Measurements from ENCODE around the gene PDP2. TPM values are rescaled to one million over a fixed set of nuclear protein-coding genes. Genes with fewer than 3 reads are reported as not detected.
A peak's percentile ranks its signal among the peaks of the same experiment; 100 is the strongest.

Gene PDP2, protein sequence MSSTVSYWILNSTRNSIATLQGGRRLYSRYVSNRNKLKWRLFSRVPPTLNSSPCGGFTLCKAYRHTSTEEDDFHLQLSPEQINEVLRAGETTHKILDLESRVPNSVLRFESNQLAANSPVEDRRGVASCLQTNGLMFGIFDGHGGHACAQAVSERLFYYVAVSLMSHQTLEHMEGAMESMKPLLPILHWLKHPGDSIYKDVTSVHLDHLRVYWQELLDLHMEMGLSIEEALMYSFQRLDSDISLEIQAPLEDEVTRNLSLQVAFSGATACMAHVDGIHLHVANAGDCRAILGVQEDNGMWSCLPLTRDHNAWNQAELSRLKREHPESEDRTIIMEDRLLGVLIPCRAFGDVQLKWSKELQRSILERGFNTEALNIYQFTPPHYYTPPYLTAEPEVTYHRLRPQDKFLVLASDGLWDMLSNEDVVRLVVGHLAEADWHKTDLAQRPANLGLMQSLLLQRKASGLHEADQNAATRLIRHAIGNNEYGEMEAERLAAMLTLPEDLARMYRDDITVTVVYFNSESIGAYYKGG
- polyA plus RNA-seq (2011; rRNA removed) (11.8 and 12.1 TPM in 2 replicates), polyA minus RNA-seq (2011; rRNA and poly(A)+ RNA removed) (31.8 and 35.4 TPM in 2 replicates)

DNA sequence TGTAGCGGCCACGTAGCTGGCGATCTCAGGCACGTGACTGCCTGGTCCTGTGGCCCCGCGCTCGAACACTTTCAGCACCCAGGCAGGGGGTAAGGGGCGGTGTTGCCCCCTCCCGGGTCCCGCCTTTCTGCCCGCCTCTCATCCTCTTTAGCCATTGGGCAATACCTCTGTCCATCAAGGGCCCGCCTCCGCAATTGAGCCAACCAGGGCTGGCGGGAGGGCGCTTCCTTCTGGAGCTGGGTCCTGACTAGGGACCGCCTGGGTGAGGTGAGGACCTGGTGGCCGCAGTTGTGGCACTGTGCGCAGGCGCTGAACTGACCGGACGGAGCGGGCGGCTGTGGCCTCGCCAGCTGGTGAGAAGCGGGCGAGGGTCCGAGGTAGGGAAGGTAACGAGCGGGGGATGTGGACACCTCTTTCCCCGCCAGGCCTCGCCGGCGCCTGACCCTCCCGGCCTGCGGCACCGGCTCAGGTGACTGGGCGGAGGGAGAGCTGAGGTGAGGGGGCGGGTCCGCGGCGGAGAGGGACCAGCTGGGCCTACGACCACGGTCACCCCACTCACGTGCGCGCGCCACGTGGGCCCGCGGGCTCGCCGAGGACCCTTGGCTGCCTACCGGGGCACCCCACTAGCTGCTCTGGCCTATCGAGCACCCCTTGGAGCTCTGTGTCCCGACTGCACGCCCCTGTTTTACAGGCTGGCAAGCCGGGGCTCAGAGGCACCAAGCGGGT, at the start of gene PDP2:
PDP2 (plus strand) TSS at position 228 of the 726 bp plus-strand sequence. CDS start 3,770 bp downstream, outside the sequence.
- no peak within 1 kb of the TSS for H3K27ac ChIP-seq (ENCODE audit: low read depth, low read length)

DNA sequence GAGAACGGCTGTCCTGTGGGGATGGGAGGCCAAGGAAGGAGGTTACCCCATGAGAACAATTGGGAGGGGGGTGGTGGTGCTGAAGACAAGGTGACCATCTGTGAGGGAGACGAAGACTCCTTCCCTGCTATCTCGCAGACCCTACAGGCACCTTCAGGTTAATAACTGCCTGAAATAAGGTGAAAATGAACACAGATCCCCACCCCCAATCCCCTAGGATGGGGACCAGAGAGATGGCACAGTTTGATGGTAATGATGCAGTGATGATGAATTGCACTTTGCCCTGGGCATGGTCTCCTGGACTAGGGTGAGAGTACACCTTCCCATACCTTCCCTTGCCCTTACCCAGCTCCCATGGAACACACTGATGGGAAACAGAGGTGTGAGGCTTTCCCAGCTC, 48.1 kb upstream of the PDP2 start:
- POLR2A ChIA-PET, result interaction anchor here (0.7 kb wide), 1 partner anchor 10 kb away, joined by 5 read pairs; no protein-coding TSS in a partner anchor
- peaks cover 3% of the 10 kb centered on the region for H3K27me3 ChIP-seq (ENCODE audit: control insufficient read depth, insufficient read depth, low read length)
- H3K9me3 ChIP-seq (ENCODE audit: control insufficient read depth, insufficient read depth, low read length), result no peaks in the 10 kb centered on the region
- CTCF ChIA-PET, result interaction anchor here (1.8 to 7.2 kb wide), 6 partner anchors 15 to 81 kb away, joined by 3 to 161 read pairs (median 21); partner anchors contain the start of genes CA7 and DYNC1LI2
- TF ChIP-seq, protein P1, sequence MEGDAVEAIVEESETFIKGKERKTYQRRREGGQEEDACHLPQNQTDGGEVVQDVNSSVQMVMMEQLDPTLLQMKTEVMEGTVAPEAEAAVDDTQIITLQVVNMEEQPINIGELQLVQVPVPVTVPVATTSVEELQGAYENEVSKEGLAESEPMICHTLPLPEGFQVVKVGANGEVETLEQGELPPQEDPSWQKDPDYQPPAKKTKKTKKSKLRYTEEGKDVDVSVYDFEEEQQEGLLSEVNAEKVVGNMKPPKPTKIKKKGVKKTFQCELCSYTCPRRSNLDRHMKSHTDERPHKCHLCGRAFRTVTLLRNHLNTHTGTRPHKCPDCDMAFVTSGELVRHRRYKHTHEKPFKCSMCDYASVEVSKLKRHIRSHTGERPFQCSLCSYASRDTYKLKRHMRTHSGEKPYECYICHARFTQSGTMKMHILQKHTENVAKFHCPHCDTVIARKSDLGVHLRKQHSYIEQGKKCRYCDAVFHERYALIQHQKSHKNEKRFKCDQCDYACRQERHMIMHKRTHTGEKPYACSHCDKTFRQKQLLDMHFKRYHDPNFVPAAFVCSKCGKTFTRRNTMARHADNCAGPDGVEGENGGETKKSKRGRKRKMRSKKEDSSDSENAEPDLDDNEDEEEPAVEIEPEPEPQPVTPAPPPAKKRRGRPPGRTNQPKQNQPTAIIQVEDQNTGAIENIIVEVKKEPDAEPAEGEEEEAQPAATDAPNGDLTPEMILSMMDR (IDR thresholded peaks at IDR 0.05; ENCODE audit: low read depth, low read length), result no peak
- H3K27ac ChIP-seq (ENCODE audit: low read depth, low read length), result no peak overlapping the region
- no peak for DNase-seq (ENCODE audit: low read depth, low spot score)
- H3K4me3 ChIP-seq (ENCODE audit: low read depth, low read length), result no peak overlapping the region

More for the DNA sequence above, at the start of gene PDP2:
- peak; percentile 78 for DNase-seq (ENCODE audit: low read depth, low spot score)
- ChIA-PET CTCF (interaction anchor here (0.7 to 3.6 kb wide), 5 partner anchors 8 to 50 kb away, joined by 3 to 21 read pairs (median 9); partner anchors contain the start of gene NAE1), POLR2A (interaction anchor here (0.6 to 1.9 kb wide), 2 partner anchors 8 to 139 kb away, joined by 6 to 7 read pairs; no protein-coding TSS in a partner anchor)
- Histone ChIP-seq H3K4me3 (ENCODE audit: low read depth, low read length) (peak within 1 kb of the TSS; percentile 84), H3K9me3 (ENCODE audit: control insufficient read depth, insufficient read depth, low read length) (no peaks in the 10 kb centered on the region; the same call in 1 of the 2 replicates), H3K27me3 (ENCODE audit: control insufficient read depth, insufficient read depth, low read length) (no peaks in the 10 kb centered on the region)
- TF ChIP-seq, protein P1 (IDR thresholded peaks at IDR 0.05; ENCODE audit: low read depth, low read length), result no peak

DNA sequence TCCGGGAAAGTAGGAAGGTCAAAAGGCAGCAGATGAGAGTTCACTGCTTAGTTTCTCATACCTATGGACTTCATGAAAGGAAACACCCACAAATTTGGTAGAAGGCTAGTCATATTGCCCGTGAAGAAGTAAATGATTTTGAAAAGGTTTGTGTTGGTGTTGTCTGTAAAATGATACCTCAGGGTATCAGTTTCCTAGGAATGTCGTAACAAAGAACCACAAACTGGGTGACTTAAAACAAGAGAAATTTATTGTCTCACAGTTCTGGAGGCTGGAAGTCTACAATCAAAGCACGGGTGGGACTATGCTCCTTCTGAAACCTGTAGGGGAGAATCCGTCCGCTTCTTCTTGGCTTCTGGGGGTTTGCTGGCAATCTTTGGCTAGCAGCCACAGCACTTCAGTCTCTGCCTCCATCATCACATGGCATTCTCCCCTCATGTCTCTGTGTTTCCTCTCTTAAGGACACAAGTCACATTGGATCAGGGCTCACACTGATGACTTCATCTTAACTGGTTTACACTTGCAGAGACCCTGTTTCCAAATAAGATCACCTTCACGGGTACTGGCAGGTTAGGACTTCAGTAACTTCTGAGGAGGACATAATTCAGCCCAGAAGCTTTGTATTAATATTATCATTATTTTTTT, 47.5 kb upstream of the PDP2 start:
- ChIA-PET CTCF (interaction anchor here (1.8 to 7.2 kb wide), 4 partner anchors 14 to 53 kb away, joined by 3 to 161 read pairs (median 50); partner anchors contain the start of gene CA7), POLR2A (interaction anchor here (0.7 kb wide), 1 partner anchor 10 kb away, joined by 5 read pairs; no protein-coding TSS in a partner anchor)
- H3K9me3 ChIP-seq (ENCODE audit: control insufficient read depth, insufficient read depth, low read length), result no peaks in the 10 kb centered on the region
- TF ChIP-seq, protein P1 (IDR thresholded peaks at IDR 0.05; ENCODE audit: low read depth, low read length), result no peak
- H3K27me3 ChIP-seq (ENCODE audit: control insufficient read depth, insufficient read depth, low read length), result peaks cover 3% of the 10 kb centered on the region
- no peak overlapping the region for H3K27ac ChIP-seq (ENCODE audit: low read depth, low read length)
- no peak overlapping the region for H3K4me3 ChIP-seq (ENCODE audit: low read depth, low read length)
- DNase-seq (ENCODE audit: low read depth, low spot score), result no peak

DNA sequence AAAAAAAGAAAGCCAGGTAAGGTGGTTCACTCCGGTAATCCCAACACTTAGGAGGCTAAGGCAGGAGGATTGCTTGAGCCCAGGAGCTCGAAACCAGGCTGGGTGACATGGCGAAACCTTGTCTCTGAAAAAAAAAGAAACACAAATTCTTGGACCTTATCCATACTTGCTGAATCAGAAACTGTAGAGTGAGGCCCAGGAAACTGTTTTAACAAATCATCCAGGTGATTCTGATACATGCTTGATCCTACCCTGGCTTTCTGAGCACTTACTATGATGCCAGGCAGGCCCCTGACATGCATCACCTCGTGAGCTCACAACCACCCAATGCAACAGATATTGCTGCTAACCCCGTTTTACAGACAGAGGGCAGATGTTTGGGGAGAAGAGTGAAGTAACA, 45.6 kb upstream of the PDP2 start:
- no peak overlapping the region for H3K4me3 ChIP-seq (ENCODE audit: low read depth, low read length)
- H3K27me3 ChIP-seq (ENCODE audit: control insufficient read depth, insufficient read depth, low read length), result peaks cover 8% of the 10 kb centered on the region
- ChIA-PET POLR2A (no interaction called here), CTCF (interaction anchor here (7.2 kb wide), 1 partner anchor 36 kb away, joined by 161 read pairs; no protein-coding TSS in a partner anchor)
- no peak for DNase-seq (ENCODE audit: low read depth, low spot score)
- TF ChIP-seq, protein P1 (IDR thresholded peaks at IDR 0.05; ENCODE audit: low read depth, low read length), result no peak
- H3K27ac ChIP-seq (ENCODE audit: low read depth, low read length), result no peak overlapping the region
- no peaks in the 10 kb centered on the region for H3K9me3 ChIP-seq (ENCODE audit: control insufficient read depth, insufficient read depth, low read length)

Measured in AG04450 (cell line).